Sigmoid colon (tissue), 7 donors: Measurements from ENCODE around the gene NFIC. TPM values are rescaled to one million over a fixed set of nuclear protein-coding genes. Genes with fewer than 3 reads are reported as not detected.
"Not testable (repeated sequence)": the region's sequence is repeated elsewhere in the genome, so short reads cannot be mapped to it uniquely, and the experiment has no call there.

ENCODE experiments used
- DNase-seq: peaks from one replicate; pipeline ENCODE4 v3.0.0-alpha.2; 2019
- H3K27ac ChIP-seq, 4 donors: fragments of 200-600 bp; sonication (generic); one replicate each; pipeline ENCODE4 v1.5.1; 2016 to 2019; ENCODE audit warnings: mild to moderate bottlenecking in 1 of 4
- H3K27me3 ChIP-seq, 3 donors: fragments of 200-600 bp; sonication (generic); one replicate each; pipeline ENCODE4 v1.5.1; 2019; ENCODE audit warnings: mild to moderate bottlenecking in 1 of 3
- H3K36me3 ChIP-seq, 4 donors: fragments of 200-600 bp; sonication (generic); one replicate each; pipeline ENCODE4 v1.5.1; 2016 to 2019
- H3K4me1 ChIP-seq, 4 donors: fragments of 200-600 bp; sonication (generic); one replicate each; pipeline ENCODE4 v1.5.1; 2017 to 2019
- H3K4me3 ChIP-seq, 4 donors: fragments of 200-600 bp; sonication (generic); one replicate each; pipeline ENCODE4 v1.5.1; 2017 to 2019; ENCODE audit warnings: mild to moderate bottlenecking in 2 of 4, moderate library complexity in 1 of 4
- H3K9me3 ChIP-seq, 4 donors: fragments of 200-600 bp in 3 of 4; sonication (generic) in 3 of 4; one replicate each; pipeline versions ENCODE4 v1.5.1 to v1.6.1; 2013 to 2019
- EP300 ChIP-seq, 4 donors: sonication (generic); formaldehyde crosslinking; IDR thresholded peaks; one replicate each; pipeline ENCODE4 v1.6.1; 2017; ENCODE audit warnings: antibody characterized with exemption in 4 of 4
- POLR2A ChIP-seq, 2 donors: fragments of 450-650 bp; IDR thresholded peaks; one replicate each; pipeline ENCODE4 v1.6.1; 2016; ENCODE audit warnings: antibody characterized with exemption in 2 of 2, mild to moderate bottlenecking in 2 of 2, moderate library complexity in 2 of 2
- POLR2AphosphoS5 ChIP-seq, 4 donors: sonication (generic); formaldehyde crosslinking; IDR thresholded peaks; one replicate each; pipeline ENCODE4 v1.6.1; 2017; ENCODE audit warnings: antibody characterized with exemption in 4 of 4
- WGBS, 2 donors: extraction: QIAGEN DNeasy Blood & Tissue Kit; methylation state at CpG; one replicate each; pipeline ENCODE4 v1.1.7; 2013; 5-methylcytosine and 5-hydroxymethylcytosine counted together
- intact Hi-C: fragments of 100-400 bp; cut with DNase I; formaldehyde crosslinking; loops from one replicate; pipeline ENCODE4 v1.15.1; 2023
- polyA plus RNA-seq, 3 donors: library from polyadenylated mRNA; stranded (reverse); fragments of 200-250 nt; gene quantifications; one replicate each; pipeline ENCODE4 v1.2.3, GENCODE V29; 2013
- total RNA-seq, 4 donors: library from RNA; depleted of rRNA; stranded (reverse); fragments of >200 nt; gene quantifications; one replicate each; pipeline ENCODE4 v1.1.0, GENCODE V29; 2016
- TF ChIP-seq, protein P1 (sequence below), 4 experiments: fragments of 450-650 bp in 3 of 4; fragments of 200-600 bp in 1 of 4; IDR thresholded peaks; one replicate each; pipeline ENCODE4 v1.5.1; 2016 to 2019; ENCODE audit warnings: antibody characterized with exemption in 4 of 4, mild to moderate bottlenecking in 3 of 4, moderate library complexity in 2 of 4
- donor health status: healthy with polysubstance abuse.
- donor health status: Bipolar disorder and iron deficiency.
- donor health status: healthy.

Gene NFIC
- total and polyA plus RNA-seq, 7 donors = 9.0 to 114 (median 63.2) TPM

DNA sequence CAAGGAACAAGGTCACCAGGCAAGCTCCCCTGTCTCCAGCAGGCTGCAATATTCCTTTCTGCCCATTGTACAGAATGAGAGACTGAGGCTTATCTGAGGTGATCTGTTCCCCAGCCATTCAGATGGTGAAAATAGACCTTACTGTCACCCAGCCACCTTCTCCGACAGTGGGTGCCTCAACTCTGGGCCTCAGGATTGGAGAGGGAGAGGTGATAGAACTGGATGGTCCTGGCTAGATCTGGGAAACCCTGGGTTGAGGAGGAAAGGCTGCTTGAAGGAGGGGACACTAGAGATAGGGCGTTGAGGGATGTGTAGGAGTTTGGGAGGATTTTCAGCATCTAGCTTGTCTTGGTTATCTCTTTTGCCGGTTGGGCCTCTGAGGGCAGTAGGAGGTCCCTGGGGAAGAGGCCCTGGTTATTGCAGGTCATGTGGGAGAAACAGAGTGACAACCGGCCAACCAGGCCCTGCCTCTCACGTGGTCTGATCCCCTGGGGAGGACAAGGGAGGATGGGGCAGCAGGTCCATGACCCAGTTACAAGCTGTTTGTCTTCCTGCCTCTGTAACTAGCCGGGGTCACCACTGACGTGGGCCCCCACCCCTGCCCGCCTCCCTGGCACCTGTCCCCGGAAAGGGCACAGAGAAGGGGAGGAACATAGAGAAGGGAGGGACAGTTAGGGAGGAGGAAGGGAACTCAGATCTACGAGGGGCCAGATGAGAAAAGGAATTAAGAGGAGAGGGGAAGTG lies 8.2 kb downstream of the NFIC start:
- H3K9me3 ChIP-seq = no peaks in the 10 kb centered on the region
- peak overlapping the region; percentile 98 to 100 (median 100) for H3K27ac ChIP-seq
- TF ChIP-seq POLR2AphosphoS5 (IDR thresholded peaks at IDR 0.05) = peak in 1 of 4 donors; percentile 40
- TF ChIP-seq, protein P1, sequence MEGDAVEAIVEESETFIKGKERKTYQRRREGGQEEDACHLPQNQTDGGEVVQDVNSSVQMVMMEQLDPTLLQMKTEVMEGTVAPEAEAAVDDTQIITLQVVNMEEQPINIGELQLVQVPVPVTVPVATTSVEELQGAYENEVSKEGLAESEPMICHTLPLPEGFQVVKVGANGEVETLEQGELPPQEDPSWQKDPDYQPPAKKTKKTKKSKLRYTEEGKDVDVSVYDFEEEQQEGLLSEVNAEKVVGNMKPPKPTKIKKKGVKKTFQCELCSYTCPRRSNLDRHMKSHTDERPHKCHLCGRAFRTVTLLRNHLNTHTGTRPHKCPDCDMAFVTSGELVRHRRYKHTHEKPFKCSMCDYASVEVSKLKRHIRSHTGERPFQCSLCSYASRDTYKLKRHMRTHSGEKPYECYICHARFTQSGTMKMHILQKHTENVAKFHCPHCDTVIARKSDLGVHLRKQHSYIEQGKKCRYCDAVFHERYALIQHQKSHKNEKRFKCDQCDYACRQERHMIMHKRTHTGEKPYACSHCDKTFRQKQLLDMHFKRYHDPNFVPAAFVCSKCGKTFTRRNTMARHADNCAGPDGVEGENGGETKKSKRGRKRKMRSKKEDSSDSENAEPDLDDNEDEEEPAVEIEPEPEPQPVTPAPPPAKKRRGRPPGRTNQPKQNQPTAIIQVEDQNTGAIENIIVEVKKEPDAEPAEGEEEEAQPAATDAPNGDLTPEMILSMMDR (IDR thresholded peaks at IDR 0.05) = no peak
- peak in 1 of 4 donors; percentile 57 for TF ChIP-seq EP300 (IDR thresholded peaks at IDR 0.05)
- no peak for TF ChIP-seq POLR2A (IDR thresholded peaks at IDR 0.05)
- H3K27me3 ChIP-seq = no peaks in the 10 kb centered on the region
- intact Hi-C loops = loop anchor here (5.0 kb wide), 1 partner anchor 37 kb away; no protein-coding TSS in a partner anchor
- peaks cover 0 to 85% (median 82%) of the 10 kb centered on the region in 4 donors for H3K4me1 ChIP-seq
- 42 to 53% methylated on average over 10 of the region's 10 CpGs for WGBS, 2 donors
- H3K4me3 ChIP-seq = peak overlapping the region in 3 of 4 donors; percentile 23 to 31 (median 30)
- peak; percentile 87 for DNase-seq
- H3K36me3 ChIP-seq = no peaks in the 10 kb centered on the region

DNA sequence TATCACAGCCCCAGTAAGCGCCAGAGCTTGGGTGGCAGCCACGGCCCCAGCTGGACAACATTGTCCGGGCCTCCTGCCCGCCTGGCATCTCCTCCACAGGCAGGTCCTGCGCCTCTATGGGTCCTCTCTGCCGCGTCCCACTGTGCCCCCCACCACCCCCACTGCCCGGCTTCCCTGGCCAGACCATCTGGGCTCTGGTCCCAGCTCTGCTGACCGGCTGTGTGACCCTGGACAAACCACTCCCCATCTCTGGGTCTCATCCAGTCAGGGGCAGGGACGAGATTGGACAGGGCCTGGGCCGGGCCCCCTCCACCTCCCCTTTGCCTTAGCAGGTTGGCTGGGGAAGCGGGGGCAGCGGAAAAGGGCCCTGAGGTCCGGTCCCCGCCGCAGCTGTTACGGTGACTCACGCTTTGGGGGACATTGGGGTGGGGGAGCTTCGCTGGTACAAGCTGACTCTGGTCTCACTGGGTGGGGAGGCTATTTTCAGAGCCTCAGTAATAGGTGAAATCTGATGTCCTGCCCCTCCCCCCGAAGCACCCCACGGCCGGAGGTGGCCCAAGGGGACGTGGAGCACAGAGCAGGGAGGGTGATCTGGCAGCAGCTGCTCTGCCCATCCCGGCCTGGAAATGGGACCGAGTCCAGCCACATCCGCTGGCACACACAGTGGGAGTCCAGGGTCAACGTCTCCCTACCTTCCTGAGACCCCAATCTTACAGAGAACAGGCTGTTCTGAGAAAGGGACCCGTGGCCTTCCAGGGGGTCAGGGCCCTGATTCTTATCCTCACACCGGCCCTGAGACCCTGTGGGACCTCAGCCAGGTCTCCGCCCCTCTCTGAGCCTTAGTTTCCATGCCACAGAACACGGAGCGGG lies 9.1 kb downstream of the NFIC start:
- Histone ChIP-seq H3K4me1 (peaks cover 0 to 92% (median 84%) of the 10 kb centered on the region in 4 donors), H3K36me3 (no peaks in the 10 kb centered on the region), H3K9me3 (no peaks in the 10 kb centered on the region), H3K4me3 (peak overlapping the region; percentile 20 to 31 (median 26)), H3K27ac (peak overlapping the region; percentile 98 to 100 (median 100)), H3K27me3 (no peaks in the 10 kb centered on the region)
- intact Hi-C loops = loop anchor here (5.0 kb wide), 1 partner anchor 38 kb away; no protein-coding TSS in a partner anchor
- peak; percentile 96 for DNase-seq
- WGBS, 2 donors = 68 to 74% methylated on average over 32 of the region's 32 CpGs
- peak; percentile 54 to 69 (median 60) for TF ChIP-seq POLR2AphosphoS5 (IDR thresholded peaks at IDR 0.05)
- TF ChIP-seq, protein P1 (IDR thresholded peaks at IDR 0.05) = no peak
- TF ChIP-seq EP300 (IDR thresholded peaks at IDR 0.05) = peak in 2 of 4 donors; percentile 19 to 27
- TF ChIP-seq POLR2A (IDR thresholded peaks at IDR 0.05) = no peak

DNA sequence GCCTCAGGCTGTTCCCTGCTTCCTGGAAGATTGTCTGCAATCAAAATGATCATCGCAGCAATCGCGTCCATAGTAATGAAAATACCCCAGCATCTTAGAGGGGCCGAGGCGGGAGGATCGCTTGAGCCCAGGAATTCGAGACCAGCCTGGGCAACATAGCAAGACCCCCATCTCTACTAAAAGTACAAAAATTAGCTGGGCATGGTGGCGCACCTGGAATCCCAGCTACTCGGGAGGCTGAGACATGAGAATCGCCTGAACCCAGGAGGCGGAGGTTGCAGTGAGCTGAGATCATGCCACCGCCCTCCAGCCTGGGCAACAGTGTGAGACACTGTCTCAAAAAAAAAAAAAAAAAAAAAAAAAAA lies 9.7 kb downstream of the NFIC start:
- WGBS, 2 donors = 90 to 91% methylated on average over 12 of the region's 12 CpGs
- Histone ChIP-seq H3K4me3 (peak overlapping the region in 2 of 4 donors; percentile 23 to 30), H3K4me1 (peaks cover 0 to 92% (median 84%) of the 10 kb centered on the region in 4 donors), H3K27ac (peak overlapping the region; percentile 98 to 100 (median 100))
- DNase-seq, H3K9me3 ChIP-seq, H3K27me3 ChIP-seq, H3K36me3 ChIP-seq: not testable (repeated sequence)
- intact Hi-C loops = loop anchor here (5.0 kb wide), 1 partner anchor 39 kb away; no protein-coding TSS in a partner anchor

DNA sequence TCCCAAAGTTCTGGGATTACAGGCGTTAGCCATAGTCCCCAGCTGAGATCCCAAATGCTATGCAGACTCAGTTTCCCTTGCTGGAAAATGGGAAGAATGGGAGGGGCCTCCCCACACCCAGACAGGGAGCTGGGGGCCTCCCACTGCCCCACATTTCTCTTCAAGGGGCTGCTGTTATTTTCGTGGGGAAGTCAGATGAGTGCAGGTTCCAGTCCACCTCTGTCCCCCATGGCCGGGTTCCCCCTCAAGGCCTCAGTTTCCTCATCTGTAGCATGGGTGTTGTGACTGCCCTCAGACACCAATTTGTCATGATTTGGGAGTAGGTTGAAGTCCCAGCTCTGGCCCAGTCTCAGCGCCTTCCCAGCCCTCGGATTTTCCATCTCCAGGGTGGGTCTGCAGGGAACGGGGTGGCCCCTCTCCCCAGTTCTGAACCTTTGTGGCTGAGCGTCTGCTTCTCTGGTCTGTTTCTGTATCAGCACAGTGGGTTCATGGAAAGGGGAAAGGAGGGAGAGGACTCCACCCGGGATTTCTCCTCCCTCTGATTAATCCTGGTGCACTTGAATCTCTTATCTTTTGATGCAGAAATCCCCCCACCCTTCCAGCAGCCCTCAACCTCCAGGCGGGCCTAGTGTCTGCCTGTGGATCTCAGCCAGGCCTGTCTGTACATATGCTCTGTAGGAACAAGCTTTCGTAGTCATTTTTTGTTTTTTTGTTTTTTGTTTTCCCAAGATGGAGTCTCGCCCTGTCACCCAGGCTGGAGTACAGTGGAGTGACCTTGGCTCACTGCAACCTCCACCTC lies 12.2 kb downstream of the NFIC start:
- 78 to 81% methylated on average over 11 of the region's 11 CpGs for WGBS, 2 donors
- H3K36me3 ChIP-seq = peaks cover 11 to 22% (median 14%) of the 10 kb centered on the region in 4 donors
- peak overlapping the region; percentile 98 to 100 (median 100) for H3K27ac ChIP-seq
- H3K4me3 ChIP-seq = no peak overlapping the region
- H3K9me3 ChIP-seq = no peaks in the 10 kb centered on the region
- peaks cover 0 to 94% (median 84%) of the 10 kb centered on the region in 4 donors for H3K4me1 ChIP-seq
- intact Hi-C loops = loop anchor here (5.0 kb wide), 1 partner anchor 41 kb away; no protein-coding TSS in a partner anchor
- H3K27me3 ChIP-seq = no peaks in the 10 kb centered on the region
- no peak for DNase-seq
- TF ChIP-seq EP300 (IDR thresholded peaks at IDR 0.05) (no peak), POLR2AphosphoS5 (IDR thresholded peaks at IDR 0.05) (no peak), POLR2A (IDR thresholded peaks at IDR 0.05) (no peak)
- TF ChIP-seq, protein P1 (IDR thresholded peaks at IDR 0.05) = no peak
